ENCODE measurements around the gene CMPK1.

Gene CMPK1

GRCh38 chr1:47396671-47397196 lies 63.1 kb downstream of the CMPK1 start:
- Mint-ChIP-seq H3K36me3 (ENCODE audit: low read depth) (no peaks in the 10 kb centered on the region), H3K9me3 (no peaks in the 10 kb centered on the region), H3K27me3 (ENCODE audit: low read depth) (peaks cover 17% of the 10 kb centered on the region), H3K27ac (no peak overlapping the region), H3K4me3 (no peak overlapping the region), H3K4me1 (ENCODE audit: low read depth) (no peaks in the 10 kb centered on the region)

- Mint-ChIP-seq H3K4me3 (no peak overlapping the region), H3K9me3 (no peaks in the 10 kb centered on the region), H3K4me1 (ENCODE audit: low read depth) (no peaks in the 10 kb centered on the region), H3K27ac (no peak overlapping the region), H3K27me3 (ENCODE audit: low read depth) (peaks cover 17% of the 10 kb centered on the region), H3K36me3 (ENCODE audit: low read depth) (no peaks in the 10 kb centered on the region)
Measured at GRCh38 chr1:47399138-47399845, 65.7 kb downstream of the CMPK1 start.

- H3K36me3 Mint-ChIP-seq (ENCODE audit: low read depth) = no peaks in the 10 kb centered on the region
- H3K4me3 Mint-ChIP-seq = no peak overlapping the region
- H3K27me3 Mint-ChIP-seq (ENCODE audit: low read depth) = peaks cover 14% of the 10 kb centered on the region
- no peaks in the 10 kb centered on the region for H3K9me3 Mint-ChIP-seq
- H3K4me1 Mint-ChIP-seq (ENCODE audit: low read depth) = no peaks in the 10 kb centered on the region
- no peak overlapping the region for H3K27ac Mint-ChIP-seq
Measured at GRCh38 chr1:47399846-47400155, 66.2 kb downstream of the CMPK1 start.

- H3K4me1 Mint-ChIP-seq (ENCODE audit: low read depth) = no peaks in the 10 kb centered on the region
- no peak overlapping the region for H3K27ac Mint-ChIP-seq
- no peaks in the 10 kb centered on the region for H3K36me3 Mint-ChIP-seq (ENCODE audit: low read depth)
- H3K27me3 Mint-ChIP-seq (ENCODE audit: low read depth) = peaks cover 24% of the 10 kb centered on the region
- H3K9me3 Mint-ChIP-seq = no peaks in the 10 kb centered on the region
- H3K4me3 Mint-ChIP-seq = no peak overlapping the region
Measured at GRCh38 chr1:47401761-47402160, 68.2 kb downstream of the CMPK1 start.

GRCh38 chr1:47402591-47402990 lies 69.0 kb downstream of the CMPK1 start:
- Mint-ChIP-seq H3K4me1 (ENCODE audit: low read depth) (no peaks in the 10 kb centered on the region), H3K9me3 (no peaks in the 10 kb centered on the region), H3K4me3 (no peak overlapping the region), H3K27me3 (ENCODE audit: low read depth) (peaks cover 24% of the 10 kb centered on the region), H3K27ac (no peak overlapping the region), H3K36me3 (ENCODE audit: low read depth) (no peaks in the 10 kb centered on the region)

- peaks cover 24% of the 10 kb centered on the region for H3K27me3 Mint-ChIP-seq (ENCODE audit: low read depth)
- no peak overlapping the region for H3K4me3 Mint-ChIP-seq
- no peaks in the 10 kb centered on the region for H3K9me3 Mint-ChIP-seq
- H3K4me1 Mint-ChIP-seq (ENCODE audit: low read depth) = no peaks in the 10 kb centered on the region
- no peak overlapping the region for H3K27ac Mint-ChIP-seq
- no peaks in the 10 kb centered on the region for H3K36me3 Mint-ChIP-seq (ENCODE audit: low read depth)
Measured at GRCh38 chr1:47403321-47403910, 69.8 kb downstream of the CMPK1 start.

- Mint-ChIP-seq H3K36me3 (ENCODE audit: low read depth) (no peaks in the 10 kb centered on the region), H3K4me1 (ENCODE audit: low read depth) (no peaks in the 10 kb centered on the region), H3K9me3 (no peaks in the 10 kb centered on the region), H3K27ac (no peak overlapping the region), H3K27me3 (ENCODE audit: low read depth) (peaks cover 32% of the 10 kb centered on the region), H3K4me3 (no peak overlapping the region)
Measured at GRCh38 chr1:47405697-47406096, 72.1 kb downstream of the CMPK1 start.

DNA sequence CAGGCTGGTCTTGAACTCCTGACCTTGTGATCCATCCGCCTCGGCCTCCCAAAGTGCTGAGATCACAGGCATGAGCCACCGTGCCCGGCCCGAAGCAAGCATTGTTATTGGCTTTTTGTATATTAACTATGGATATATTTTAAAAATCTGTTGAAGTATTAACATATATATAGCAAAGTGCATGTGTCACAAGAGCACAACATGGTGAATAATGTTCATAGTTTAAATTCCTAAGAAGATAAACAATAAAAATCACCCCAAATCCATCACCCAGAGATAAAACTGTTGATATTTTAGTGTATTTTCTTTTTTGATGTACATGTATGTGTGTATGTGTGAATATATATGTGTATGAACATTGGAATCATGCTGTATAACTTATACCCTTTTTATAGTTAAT lies 73.4 kb downstream of the CMPK1 start:
- H3K4me3 Mint-ChIP-seq = no peak overlapping the region
- H3K4me1 Mint-ChIP-seq (ENCODE audit: low read depth) = no peaks in the 10 kb centered on the region
- H3K9me3 Mint-ChIP-seq = no peaks in the 10 kb centered on the region
- H3K27me3 Mint-ChIP-seq (ENCODE audit: low read depth) = peaks cover 31% of the 10 kb centered on the region
- H3K27ac Mint-ChIP-seq = no peak overlapping the region
- H3K36me3 Mint-ChIP-seq (ENCODE audit: low read depth) = no peaks in the 10 kb centered on the region

DNA sequence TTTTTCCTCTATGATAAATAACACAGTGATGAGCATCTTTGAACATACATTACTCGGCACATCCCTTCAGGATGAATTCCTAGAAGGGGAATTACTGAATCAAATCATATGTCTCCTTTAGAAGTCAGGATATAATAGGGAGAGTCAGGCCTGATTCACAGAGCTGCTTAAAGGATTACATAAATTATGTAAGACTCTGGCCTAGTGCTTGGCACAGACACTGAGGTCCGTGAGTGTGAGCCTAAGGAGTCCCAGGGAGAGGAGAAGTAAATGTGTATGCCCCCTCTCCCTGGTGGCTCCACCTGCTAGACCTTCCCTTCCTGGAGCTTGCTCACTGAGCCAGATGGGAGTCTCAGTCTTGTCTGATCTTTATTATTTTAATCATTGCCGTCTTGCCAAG lies 73.9 kb downstream of the CMPK1 start:
- Mint-ChIP-seq H3K27ac (no peak overlapping the region), H3K4me3 (no peak overlapping the region), H3K27me3 (ENCODE audit: low read depth) (peaks cover 27% of the 10 kb centered on the region), H3K9me3 (no peaks in the 10 kb centered on the region), H3K36me3 (ENCODE audit: low read depth) (no peaks in the 10 kb centered on the region), H3K4me1 (ENCODE audit: low read depth) (no peaks in the 10 kb centered on the region)

DNA sequence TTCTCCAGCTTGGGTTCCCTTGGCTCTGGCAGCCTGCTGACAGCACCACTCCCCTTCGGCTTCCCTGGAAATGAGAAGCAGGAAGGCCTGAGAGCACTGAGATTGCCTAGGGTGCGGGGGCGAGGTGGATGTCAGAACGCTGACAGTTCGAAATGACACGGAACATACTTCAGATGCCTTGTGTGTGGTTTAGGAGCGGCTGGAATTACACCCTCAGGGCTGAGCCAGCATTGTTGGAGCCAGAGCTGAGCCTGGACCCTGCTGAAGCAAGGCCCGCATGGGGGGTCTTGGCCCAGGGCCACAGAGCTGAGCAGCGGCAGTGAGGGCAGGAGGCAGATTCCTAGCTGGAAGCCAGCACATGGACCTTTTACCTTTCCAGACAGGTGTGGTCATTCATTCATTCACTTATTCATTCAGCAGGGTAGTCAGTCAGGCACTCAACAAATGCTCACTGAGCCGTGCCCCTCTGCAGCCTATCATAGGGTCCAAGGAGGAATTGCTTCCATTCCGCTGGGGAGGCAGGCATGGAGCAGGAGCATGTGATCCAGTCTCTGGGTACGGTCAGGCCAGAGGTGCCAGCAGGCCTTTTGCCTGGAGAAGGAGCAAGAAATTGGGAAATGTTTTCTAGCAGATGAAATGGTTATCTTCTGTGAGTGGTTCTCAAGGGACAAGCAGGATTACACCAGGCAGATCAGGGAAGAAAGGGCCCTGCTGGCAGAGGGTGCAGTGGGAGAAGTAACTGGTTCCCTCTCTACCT lies 75.9 kb downstream of the CMPK1 start:
- no peak overlapping the region for H3K4me3 Mint-ChIP-seq
- no peak overlapping the region for H3K27ac Mint-ChIP-seq
- H3K27me3 Mint-ChIP-seq (ENCODE audit: low read depth) = peaks cover 27% of the 10 kb centered on the region
- no peaks in the 10 kb centered on the region for H3K4me1 Mint-ChIP-seq (ENCODE audit: low read depth)
- no peaks in the 10 kb centered on the region for H3K36me3 Mint-ChIP-seq (ENCODE audit: low read depth)
- H3K9me3 Mint-ChIP-seq = no peaks in the 10 kb centered on the region

DNA sequence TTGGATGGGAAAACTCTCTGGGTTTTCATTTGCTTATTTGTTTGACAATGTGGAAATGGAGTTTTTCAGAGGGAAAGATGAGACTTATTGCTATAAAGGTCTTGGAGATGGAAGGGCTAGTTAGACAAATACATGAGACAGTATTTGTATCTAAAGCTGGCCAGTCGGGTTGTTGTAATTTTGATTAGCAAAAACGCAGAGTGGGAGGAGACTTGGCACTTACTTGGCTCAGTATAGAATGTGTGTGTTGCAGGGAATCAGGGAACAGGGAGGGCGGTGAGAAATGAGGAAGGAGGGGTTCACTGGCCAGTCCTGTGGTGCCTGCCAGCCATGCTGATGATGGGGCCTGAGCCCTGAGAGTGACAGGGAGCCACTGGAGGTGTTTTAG lies 76.5 kb downstream of the CMPK1 start:
- H3K27ac Mint-ChIP-seq = no peak overlapping the region
- no peaks in the 10 kb centered on the region for H3K4me1 Mint-ChIP-seq (ENCODE audit: low read depth)
- H3K4me3 Mint-ChIP-seq = no peak overlapping the region
- no peaks in the 10 kb centered on the region for H3K36me3 Mint-ChIP-seq (ENCODE audit: low read depth)
- H3K9me3 Mint-ChIP-seq = no peaks in the 10 kb centered on the region
- H3K27me3 Mint-ChIP-seq (ENCODE audit: low read depth) = peaks cover 30% of the 10 kb centered on the region

DNA sequence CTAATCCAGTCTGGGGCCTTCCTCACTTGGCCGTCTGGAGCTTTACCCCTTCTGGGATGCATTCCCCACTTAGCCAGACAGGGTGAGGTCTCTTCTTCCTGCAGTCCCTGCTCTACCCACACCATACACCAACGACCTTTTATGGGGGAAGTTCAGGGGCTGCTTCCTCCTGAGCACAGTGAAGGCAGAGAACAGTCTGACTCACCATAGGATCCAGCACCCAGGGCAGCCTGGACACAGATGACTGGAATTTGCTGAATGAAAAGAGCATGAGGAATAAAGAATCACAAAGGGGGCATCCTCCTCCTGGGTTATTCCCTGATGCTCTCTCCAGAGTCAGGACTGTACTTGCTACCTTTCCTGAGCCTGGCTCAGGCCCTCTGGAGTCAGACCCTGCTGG lies 77.8 kb downstream of the CMPK1 start:
- Mint-ChIP-seq H3K36me3 (ENCODE audit: low read depth) (no peaks in the 10 kb centered on the region), H3K27ac (no peak overlapping the region), H3K9me3 (no peaks in the 10 kb centered on the region), H3K4me3 (no peak overlapping the region), H3K4me1 (ENCODE audit: low read depth) (peaks cover under 1% of the 10 kb centered on the region), H3K27me3 (ENCODE audit: low read depth) (peaks cover 34% of the 10 kb centered on the region)

- Mint-ChIP-seq H3K9me3 (no peaks in the 10 kb centered on the region), H3K27me3 (ENCODE audit: low read depth) (peaks cover 40% of the 10 kb centered on the region), H3K27ac (no peak overlapping the region), H3K36me3 (ENCODE audit: low read depth) (no peaks in the 10 kb centered on the region), H3K4me3 (no peak overlapping the region), H3K4me1 (ENCODE audit: low read depth) (peaks cover 5% of the 10 kb centered on the region)
Measured at GRCh38 chr1:47412437-47412836, 78.8 kb downstream of the CMPK1 start.

DNA sequence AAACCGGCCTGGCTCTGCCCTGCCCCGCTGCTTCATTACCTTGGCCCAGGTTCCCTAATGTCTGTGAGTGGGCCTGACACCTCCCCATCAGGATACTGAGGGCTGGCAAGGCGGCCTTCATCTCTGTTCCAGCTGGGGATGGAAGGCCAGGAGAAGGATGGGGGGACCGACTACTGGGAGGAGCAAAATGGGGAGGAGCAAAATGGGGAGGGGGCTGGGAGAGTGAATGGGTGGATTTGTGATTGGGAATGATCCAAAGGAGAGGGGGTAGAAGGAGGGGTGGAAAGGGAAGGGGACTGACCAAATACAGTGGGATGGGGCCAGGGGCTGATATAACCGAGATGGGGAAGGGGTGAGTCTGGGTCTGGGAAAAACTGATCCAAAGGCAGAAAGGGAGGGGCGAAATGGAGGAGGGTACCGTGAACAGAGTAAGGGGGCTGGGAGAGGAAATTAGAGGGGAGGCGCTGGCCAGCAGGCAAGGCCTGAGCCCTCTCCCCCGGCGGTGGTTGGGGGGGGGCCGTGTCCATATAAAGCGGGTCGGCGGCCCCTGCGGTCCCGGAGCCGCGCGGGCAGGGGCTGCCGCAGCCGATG lies 82.2 kb downstream of the CMPK1 start, which contains the start of gene FOXE3:
FOXE3 (plus strand) TSS at position 558 of the 591 bp plus-strand sequence; CDS start at position 589, 31 bp downstream.
- no peak within 1 kb of the TSS for H3K27ac Mint-ChIP-seq
- H3K27me3 Mint-ChIP-seq (ENCODE audit: low read depth) = peaks cover 61% of the 10 kb centered on the region
- peaks cover 7% of the 10 kb centered on the region for H3K4me1 Mint-ChIP-seq (ENCODE audit: low read depth)
- H3K36me3 Mint-ChIP-seq (ENCODE audit: low read depth) = no peaks in the 10 kb centered on the region
- H3K4me3 Mint-ChIP-seq = peak within 1 kb of the TSS; percentile 38
- H3K9me3 Mint-ChIP-seq = no peaks in the 10 kb centered on the region

Measured in T-helper 1 cell treated with Interleukin-12 subunit alpha and Interleukin-12 subunit beta and Interleukin-4 antibody, amounts not matched to agents 30 μg/mL and 1 μg/mL, for 36 hours (primary cell).